CD4-positive, alpha-beta T cell (primary cell): Measurements from ENCODE around the gene ATP7A. TPM values are rescaled to one million over a fixed set of nuclear protein-coding genes. Genes with fewer than 3 reads are reported as not detected.
A peak's percentile ranks its signal among the peaks of the same experiment; 100 is the strongest.
"Not testable (repeated sequence)": the region's sequence is repeated elsewhere in the genome, so short reads cannot be mapped to it uniquely, and the experiment has no call there.

Experiments used
- ATAC-seq: fragments of 200-7000 bp; cut with Tn5 transposase; one replicate; pipeline ENCODE4 v1.10.0; 2022; ENCODE audit warnings: mild to moderate bottlenecking; ENCODE audit not compliant: poor library complexity
- CTCF ChIA-PET: fragments of 350-600 bp; sonication (Branson Sonifier 250); formaldehyde crosslinking; loops from one replicate; lab custom pipeline; 2021; ENCODE audit warnings: antibody characterized with exemption, inconsistent platforms; lab: Charles Lee
- POLR2A ChIA-PET: fragments of 350-600 bp; sonication (Branson Sonifier 250); formaldehyde crosslinking; loops from one replicate; lab custom pipeline; 2021; ENCODE audit warnings: antibody characterized with exemption, inconsistent platforms; lab: Charles Lee
- DNase-seq, 14 experiments: peaks; one replicate each; pipeline ENCODE4 v3.0.0-alpha.2; 2013 to 2020; ENCODE audit warnings: mixed read lengths in 2 of 14
- H3K27ac ChIP-seq, 2 donors: one replicate each; pipeline versions ENCODE4 v1.5.1 to v1.7.0; 2013; ENCODE audit warnings: low read length in 2 of 2, low read depth in 1 of 2, mild to moderate bottlenecking in 1 of 2
- H3K27me3 ChIP-seq, 2 experiments: 1 replicate in 1 of 2; 2 replicates in 1 of 2; pipeline versions ENCODE4 v1.6.1 to v1.7.0; 2013; ENCODE audit warnings: low read length in 2 of 2, control low read depth in 1 of 2, mild to moderate bottlenecking in 1 of 2, moderate library complexity in 1 of 2; ENCODE audit not compliant: insufficient read depth in 2 of 2, control insufficient read depth in 1 of 2
- H3K36me3 ChIP-seq: one replicate; pipeline ENCODE4 v1.6.1; 2013; ENCODE audit warnings: low read length, control low read depth; ENCODE audit not compliant: insufficient read depth
- H3K4me1 ChIP-seq: one replicate; pipeline ENCODE4 v1.6.1; 2013; ENCODE audit warnings: low read length, control low read depth; ENCODE audit not compliant: insufficient read depth
- H3K4me3 ChIP-seq: one replicate; pipeline ENCODE4 v1.5.1; 2013; ENCODE audit warnings: mild to moderate bottlenecking, low read length, moderate library complexity
- H3K9me3 ChIP-seq, 2 experiments: 1 replicate in 1 of 2; 2 replicates in 1 of 2; pipeline versions ENCODE4 v1.6.1 to v1.7.0; 2013; ENCODE audit warnings: low read length in 2 of 2, mild to moderate bottlenecking in 2 of 2, control low read depth in 1 of 2, moderate library complexity in 1 of 2; ENCODE audit not compliant: control insufficient read depth in 1 of 2, insufficient read depth in 1 of 2
- H3K27ac Mint-ChIP-seq: one replicate; pipeline ENCODE4 v1.8.0; 2020; ENCODE audit warnings: mixed read lengths
- H3K27me3 Mint-ChIP-seq: one replicate; pipeline ENCODE4 v1.8.0; 2021; ENCODE audit warnings: mixed read lengths
- H3K36me3 Mint-ChIP-seq: one replicate; pipeline ENCODE4 v1.8.0; 2021; ENCODE audit warnings: low read depth, mixed read lengths
- H3K4me1 Mint-ChIP-seq: one replicate; pipeline ENCODE4 v1.8.0; 2021; ENCODE audit warnings: low read depth, mixed read lengths
- H3K4me3 Mint-ChIP-seq: one replicate; pipeline ENCODE4 v1.8.0; 2020; ENCODE audit warnings: mild to moderate bottlenecking, mixed read lengths
- H3K9me3 Mint-ChIP-seq: one replicate; pipeline ENCODE4 v1.8.0; 2020; ENCODE audit warnings: mixed read lengths
- intact Hi-C, 2 experiments: fragments of 100-400 bp; cut with DNase I in 1 of 2; cut with micrococcal nuclease in 1 of 2; formaldehyde crosslinking; loops; one replicate each; pipeline versions ENCODE4 v1.15.1 to v1.9.0; 2023 to 2025; cut with DNase I, micrococcal nuclease
- total RNA-seq, 174 experiments: library from RNA in 2 of 174; stranded (reverse) in 2 of 174; gene quantifications; one replicate each; pipeline ENCODE4 v1.2.3 and lab custom pipeline; 2021 to 2026
- TF ChIP-seq, protein P1 (sequence below): fragments of 200-600 bp; IDR thresholded peaks from one replicate; pipeline ENCODE4 v1.8.0; 2022; ENCODE audit warnings: antibody characterized with exemption, mild to moderate bottlenecking

The ATP7A gene
- total RNA-seq, 2 experiments from 2014 or later: 12.1 to 12.8 TPM

DNA sequence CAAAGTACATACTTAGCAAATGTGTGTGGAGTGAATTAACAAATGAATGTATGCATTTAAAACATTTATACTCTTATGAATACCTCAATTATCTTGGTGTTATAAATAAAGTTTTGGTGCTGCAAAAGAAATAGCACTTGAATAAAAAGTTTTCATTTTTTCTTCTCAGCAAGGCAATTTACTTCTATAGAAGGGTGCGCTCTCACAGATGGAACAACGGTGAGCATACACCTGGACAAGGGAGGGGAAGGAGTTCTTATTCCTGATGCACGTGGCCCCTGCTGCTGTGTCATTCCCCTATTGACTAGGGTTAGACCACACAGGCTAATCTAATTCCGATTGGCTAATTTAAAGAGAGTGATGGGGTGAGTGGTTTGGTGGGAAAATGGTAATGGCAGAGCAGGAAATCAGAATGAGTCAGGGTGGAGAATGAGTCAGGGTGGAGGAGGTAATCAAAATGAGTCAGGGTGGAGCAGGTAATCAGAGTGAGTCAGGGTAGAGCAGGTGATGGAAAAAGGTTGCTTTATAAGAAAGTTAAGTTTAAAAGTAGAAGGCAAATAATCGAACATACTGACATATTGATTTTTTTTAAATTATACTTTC is 165.4 kb downstream of the ATP7A start:
- CTCF ChIA-PET: interaction anchor here (0.7 to 1.1 kb wide), 2 partner anchors 51 to 143 kb away, joined by 3 read pairs; no protein-coding TSS in a partner anchor
- H3K4me1 Mint-ChIP-seq: peaks cover 13% of the 10 kb centered on the region
- POLR2A ChIA-PET: no interaction called here
- DNase-seq (no peak), ATAC-seq (no peak)
- no peaks in the 10 kb centered on the region for H3K4me1 ChIP-seq
- H3K27ac Mint-ChIP-seq: no peak overlapping the region
- no peak overlapping the region for H3K4me3 ChIP-seq
- TF ChIP-seq, protein P1, sequence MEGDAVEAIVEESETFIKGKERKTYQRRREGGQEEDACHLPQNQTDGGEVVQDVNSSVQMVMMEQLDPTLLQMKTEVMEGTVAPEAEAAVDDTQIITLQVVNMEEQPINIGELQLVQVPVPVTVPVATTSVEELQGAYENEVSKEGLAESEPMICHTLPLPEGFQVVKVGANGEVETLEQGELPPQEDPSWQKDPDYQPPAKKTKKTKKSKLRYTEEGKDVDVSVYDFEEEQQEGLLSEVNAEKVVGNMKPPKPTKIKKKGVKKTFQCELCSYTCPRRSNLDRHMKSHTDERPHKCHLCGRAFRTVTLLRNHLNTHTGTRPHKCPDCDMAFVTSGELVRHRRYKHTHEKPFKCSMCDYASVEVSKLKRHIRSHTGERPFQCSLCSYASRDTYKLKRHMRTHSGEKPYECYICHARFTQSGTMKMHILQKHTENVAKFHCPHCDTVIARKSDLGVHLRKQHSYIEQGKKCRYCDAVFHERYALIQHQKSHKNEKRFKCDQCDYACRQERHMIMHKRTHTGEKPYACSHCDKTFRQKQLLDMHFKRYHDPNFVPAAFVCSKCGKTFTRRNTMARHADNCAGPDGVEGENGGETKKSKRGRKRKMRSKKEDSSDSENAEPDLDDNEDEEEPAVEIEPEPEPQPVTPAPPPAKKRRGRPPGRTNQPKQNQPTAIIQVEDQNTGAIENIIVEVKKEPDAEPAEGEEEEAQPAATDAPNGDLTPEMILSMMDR: no peak
- H3K36me3 Mint-ChIP-seq: peaks cover 6% of the 10 kb centered on the region
- H3K36me3 ChIP-seq: no peaks in the 10 kb centered on the region
- H3K27me3 Mint-ChIP-seq: no peaks in the 10 kb centered on the region
- no peak overlapping the region for H3K27ac ChIP-seq
- H3K9me3 ChIP-seq: no peaks in the 10 kb centered on the region
- no peak overlapping the region for H3K4me3 Mint-ChIP-seq
- peaks cover 7% of the 10 kb centered on the region for H3K9me3 Mint-ChIP-seq
- intact Hi-C loops: no loop called here
- no peaks in the 10 kb centered on the region for H3K27me3 ChIP-seq

DNA sequence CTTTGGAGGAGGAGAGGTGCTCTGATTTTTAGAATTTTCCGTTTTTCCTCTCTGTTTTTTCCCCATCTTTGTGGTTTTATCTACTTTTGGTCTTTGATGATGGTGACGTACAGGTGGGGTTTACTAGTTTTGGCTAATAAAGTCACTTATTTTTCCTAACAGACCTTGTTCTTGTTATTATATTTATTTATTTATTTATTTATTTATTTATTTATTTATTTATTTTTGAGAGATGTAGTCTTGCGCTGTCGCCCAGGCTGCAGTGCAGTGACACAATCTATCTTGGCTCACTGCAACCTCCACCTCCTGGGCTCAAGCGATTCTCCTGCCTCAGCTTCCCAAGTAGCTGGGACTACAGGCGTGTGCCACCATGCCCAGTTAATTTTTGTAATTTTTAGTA is 170.9 kb downstream of the ATP7A start:
- H3K4me1 Mint-ChIP-seq, H3K27me3 ChIP-seq, H3K36me3 Mint-ChIP-seq, DNase-seq, H3K4me3 ChIP-seq, POLR2A ChIA-PET, H3K4me1 ChIP-seq, H3K27ac ChIP-seq, intact Hi-C loops, H3K36me3 ChIP-seq, H3K4me3 Mint-ChIP-seq, H3K9me3 Mint-ChIP-seq, H3K27me3 Mint-ChIP-seq, ATAC-seq, CTCF ChIA-PET, H3K9me3 ChIP-seq, H3K27ac Mint-ChIP-seq: not testable (repeated sequence)

DNA sequence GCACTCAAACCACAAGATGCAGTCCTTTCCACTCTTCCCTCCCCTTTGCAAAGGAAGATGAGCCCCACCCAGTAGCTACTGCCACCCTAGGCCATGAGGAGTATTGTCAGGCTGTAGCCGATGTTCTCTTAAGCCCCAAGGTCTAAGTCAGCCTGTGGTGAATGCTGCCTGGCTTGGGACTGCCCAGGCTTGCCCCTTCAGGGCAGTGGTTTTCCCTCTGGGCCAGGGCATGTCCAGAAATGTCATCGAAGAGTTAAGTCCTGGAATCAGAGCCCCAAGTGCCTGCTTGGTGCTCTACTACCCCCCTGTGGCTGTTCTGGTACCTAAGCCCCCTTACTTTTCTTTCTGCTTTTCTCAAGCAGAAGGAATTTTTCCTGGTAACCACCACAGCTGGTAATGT is 181.8 kb downstream of the ATP7A start:
- no peaks in the 10 kb centered on the region for H3K9me3 Mint-ChIP-seq
- ChIA-PET POLR2A (no interaction called here), CTCF (interaction anchor here (1.2 kb wide), 1 partner anchor 18 kb away, joined by 4 read pairs; no protein-coding TSS in a partner anchor)
- Histone ChIP-seq H3K4me3 (no peak overlapping the region), H3K27me3 (no peaks in the 10 kb centered on the region), H3K4me1 (peaks cover 6% of the 10 kb centered on the region), H3K9me3 (no peaks in the 10 kb centered on the region), H3K27ac (no peak overlapping the region), H3K36me3 (no peaks in the 10 kb centered on the region)
- no peaks in the 10 kb centered on the region for H3K36me3 Mint-ChIP-seq
- peak; percentile 56 for ATAC-seq
- no peaks in the 10 kb centered on the region for H3K27me3 Mint-ChIP-seq
- no peak overlapping the region for H3K4me3 Mint-ChIP-seq
- intact Hi-C loops: no loop called here
- no peak overlapping the region for H3K27ac Mint-ChIP-seq
- H3K4me1 Mint-ChIP-seq: no peaks in the 10 kb centered on the region
- TF ChIP-seq, protein P1: no peak
- peak in 2 of 14 experiments; percentile 13 to 22 for DNase-seq

DNA sequence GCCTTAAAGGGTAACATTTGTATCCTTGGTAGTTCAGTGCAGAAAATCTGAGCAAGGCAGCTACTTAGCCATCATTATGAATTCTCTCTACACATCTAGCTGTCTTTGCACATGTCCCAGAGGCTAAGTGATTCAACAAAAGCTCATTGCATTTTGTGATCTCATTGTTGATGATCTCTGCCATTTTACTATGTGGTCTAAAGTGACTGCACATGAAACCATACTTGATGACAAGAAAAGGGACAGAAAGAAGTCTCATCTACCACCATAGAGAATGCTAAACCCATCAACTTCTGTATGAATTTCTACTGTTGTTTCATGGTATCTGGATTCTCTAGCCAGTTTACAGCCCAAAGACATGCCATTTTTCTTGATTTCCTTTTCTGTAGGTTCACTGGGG is 187.6 kb downstream of the ATP7A start:
- no peak overlapping the region for H3K27ac Mint-ChIP-seq
- no peak overlapping the region for H3K27ac ChIP-seq
- ATAC-seq (no peak), DNase-seq (no peak)
- H3K36me3 ChIP-seq: no peaks in the 10 kb centered on the region
- no peak overlapping the region for H3K4me3 ChIP-seq
- CTCF ChIA-PET: no interaction called here
- intact Hi-C loops: no loop called here
- TF ChIP-seq, protein P1: no peak
- H3K4me1 Mint-ChIP-seq: peaks cover 11% of the 10 kb centered on the region
- no peaks in the 10 kb centered on the region for H3K27me3 Mint-ChIP-seq
- peaks cover 4% of the 10 kb centered on the region for H3K4me1 ChIP-seq
- no peaks in the 10 kb centered on the region for H3K9me3 Mint-ChIP-seq
- POLR2A ChIA-PET: no interaction called here
- no peaks in the 10 kb centered on the region for H3K9me3 ChIP-seq
- H3K36me3 Mint-ChIP-seq: no peaks in the 10 kb centered on the region
- H3K4me3 Mint-ChIP-seq: no peak overlapping the region
- H3K27me3 ChIP-seq: no peaks in the 10 kb centered on the region
